Endothelial cell of umbilical vein (primary cell): ENCODE data around the gene SNU13.

Experiments
- JUN ChIP-seq: IDR thresholded peaks from 2 replicates; pipeline ENCODE4 v1.6.1; 2011; ENCODE audit warnings: borderline replicate concordance, low read depth; ENCODE audit not compliant: insufficient read length, insufficient read depth
- POLR2AphosphoS5 ChIP-seq: IDR thresholded peaks from 2 replicates; pipeline ENCODE4 v1.6.1; 2012; ENCODE audit warnings: low read depth, mild to moderate bottlenecking, control low read depth, low read length, moderate library complexity; ENCODE audit not compliant: insufficient read depth

DNA sequence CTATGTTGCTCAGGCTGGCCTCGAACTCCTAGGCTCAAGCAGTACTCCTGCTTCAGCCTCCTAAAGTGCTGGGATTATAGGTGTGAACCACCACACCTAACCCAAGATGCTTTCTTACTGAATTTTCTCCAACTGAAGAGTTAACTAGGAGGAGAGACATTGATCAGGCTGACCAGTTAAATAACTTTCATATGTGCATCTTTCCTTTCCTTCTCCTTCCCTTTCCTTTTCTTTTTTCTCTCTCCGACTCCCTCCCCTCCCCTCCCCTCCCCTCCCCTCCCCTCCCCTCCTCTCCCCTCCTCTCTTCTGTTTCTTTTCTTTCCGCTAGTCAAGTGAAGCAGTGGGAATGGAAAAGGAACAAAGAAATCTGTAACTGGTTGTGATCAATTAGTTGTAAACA lies 40.9 kb downstream of the SNU13 start:
- TF ChIP-seq POLR2AphosphoS5 (no peak), JUN (no peak)
